ENCODE results near the gene PEX5.
"Not testable (repeated sequence)": the region's sequence is repeated elsewhere in the genome, so short reads cannot be mapped to it uniquely, and the experiment has no call there.

Gene PEX5

DNA sequence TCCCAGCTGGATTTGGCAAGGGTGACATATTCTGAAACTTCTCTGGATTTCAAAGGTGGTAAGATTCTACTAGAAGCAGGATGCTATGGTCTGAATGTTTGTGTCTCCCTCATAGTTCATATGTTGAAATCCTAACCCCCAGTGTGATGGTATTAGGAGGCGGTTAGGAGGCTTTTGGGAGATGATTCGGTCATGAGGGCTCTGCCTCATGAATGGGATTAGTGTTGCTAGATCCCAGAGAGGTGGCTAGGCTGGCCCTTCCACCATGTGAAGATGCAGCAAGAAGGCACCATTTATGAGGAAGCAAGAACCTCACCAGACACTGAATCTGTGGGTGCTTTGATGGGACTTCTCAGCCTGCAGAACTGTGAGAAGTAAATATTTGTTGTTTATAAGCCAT lies 11.0 kb upstream of the PEX5 start:
- TF ChIP-seq, protein P1, sequence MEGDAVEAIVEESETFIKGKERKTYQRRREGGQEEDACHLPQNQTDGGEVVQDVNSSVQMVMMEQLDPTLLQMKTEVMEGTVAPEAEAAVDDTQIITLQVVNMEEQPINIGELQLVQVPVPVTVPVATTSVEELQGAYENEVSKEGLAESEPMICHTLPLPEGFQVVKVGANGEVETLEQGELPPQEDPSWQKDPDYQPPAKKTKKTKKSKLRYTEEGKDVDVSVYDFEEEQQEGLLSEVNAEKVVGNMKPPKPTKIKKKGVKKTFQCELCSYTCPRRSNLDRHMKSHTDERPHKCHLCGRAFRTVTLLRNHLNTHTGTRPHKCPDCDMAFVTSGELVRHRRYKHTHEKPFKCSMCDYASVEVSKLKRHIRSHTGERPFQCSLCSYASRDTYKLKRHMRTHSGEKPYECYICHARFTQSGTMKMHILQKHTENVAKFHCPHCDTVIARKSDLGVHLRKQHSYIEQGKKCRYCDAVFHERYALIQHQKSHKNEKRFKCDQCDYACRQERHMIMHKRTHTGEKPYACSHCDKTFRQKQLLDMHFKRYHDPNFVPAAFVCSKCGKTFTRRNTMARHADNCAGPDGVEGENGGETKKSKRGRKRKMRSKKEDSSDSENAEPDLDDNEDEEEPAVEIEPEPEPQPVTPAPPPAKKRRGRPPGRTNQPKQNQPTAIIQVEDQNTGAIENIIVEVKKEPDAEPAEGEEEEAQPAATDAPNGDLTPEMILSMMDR (IDR thresholded peaks at IDR 0.05; ENCODE audit: low read depth, low read length), result no peak

DNA sequence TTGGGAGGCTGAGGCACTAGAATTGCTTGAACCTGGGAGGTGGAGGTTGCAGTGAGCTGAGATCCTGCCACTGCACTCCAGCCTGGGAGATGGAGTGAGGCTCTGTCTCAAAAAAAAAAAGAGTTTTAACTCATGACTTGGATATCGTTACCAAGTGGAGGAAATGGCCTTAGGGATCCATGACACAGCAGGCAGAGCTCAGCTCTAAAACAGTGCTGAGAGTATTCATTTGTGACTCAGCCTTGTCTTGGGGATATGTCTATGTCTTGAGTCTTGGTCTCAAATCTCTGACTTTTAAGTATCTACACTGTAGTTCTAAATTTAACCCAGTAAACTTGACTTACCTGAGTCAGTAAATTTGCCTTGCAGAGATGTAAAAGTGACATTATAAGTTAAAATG lies 8.8 kb upstream of the PEX5 start:
- Histone ChIP-seq H3K27ac (no peak overlapping the region), H3K36me3 (no peaks in the 10 kb centered on the region), H3K27me3 (ENCODE audit: insufficient read depth, low read depth, severe bottlenecking) (no peaks in the 10 kb centered on the region), H3K9me3 (ENCODE audit: severe bottlenecking) (peaks cover 2% of the 10 kb centered on the region), H3K4me3 (ENCODE audit: low read depth, low read length) (no peak overlapping the region)
- TF ChIP-seq, protein P1 (IDR thresholded peaks at IDR 0.05; ENCODE audit: low read depth, low read length), result no peak
- DNase-seq, result no peak

More for the DNA sequence above, 11.0 kb upstream of the PEX5 start:
- Histone ChIP-seq H3K36me3 (no peaks in the 10 kb centered on the region), H3K27me3 (ENCODE audit: insufficient read depth, low read depth, severe bottlenecking) (no peaks in the 10 kb centered on the region), H3K27ac (no peak overlapping the region), H3K4me3 (ENCODE audit: low read depth, low read length) (no peak overlapping the region), H3K9me3 (ENCODE audit: severe bottlenecking) (peaks cover 2% of the 10 kb centered on the region)
- DNase-seq, result no peak

DNA sequence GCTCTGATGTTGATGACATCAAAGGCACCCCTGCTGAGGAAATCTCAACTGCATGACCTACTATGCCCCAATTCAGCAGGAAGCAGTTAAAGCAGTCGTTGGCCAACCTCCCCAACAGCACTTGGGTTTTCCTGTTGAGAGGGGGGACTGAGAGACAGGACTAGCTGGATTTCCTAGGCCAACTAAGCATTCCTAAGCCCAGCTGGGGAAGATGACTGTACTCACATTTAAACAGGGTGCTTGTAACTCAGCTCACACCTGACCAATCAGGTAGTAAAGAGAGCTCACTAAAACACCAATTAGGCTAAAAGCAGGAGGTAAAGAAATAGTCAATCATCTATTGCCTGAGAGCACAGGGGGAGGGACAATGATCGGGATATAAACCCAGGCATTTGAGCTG lies 3.4 kb upstream of the PEX5 start:
- H3K27me3 ChIP-seq (ENCODE audit: insufficient read depth, low read depth, severe bottlenecking); H3K4me3 ChIP-seq (ENCODE audit: low read depth, low read length); H3K36me3 ChIP-seq; H3K9me3 ChIP-seq (ENCODE audit: severe bottlenecking); DNase-seq; H3K27ac ChIP-seq: not testable (repeated sequence)

DNA sequence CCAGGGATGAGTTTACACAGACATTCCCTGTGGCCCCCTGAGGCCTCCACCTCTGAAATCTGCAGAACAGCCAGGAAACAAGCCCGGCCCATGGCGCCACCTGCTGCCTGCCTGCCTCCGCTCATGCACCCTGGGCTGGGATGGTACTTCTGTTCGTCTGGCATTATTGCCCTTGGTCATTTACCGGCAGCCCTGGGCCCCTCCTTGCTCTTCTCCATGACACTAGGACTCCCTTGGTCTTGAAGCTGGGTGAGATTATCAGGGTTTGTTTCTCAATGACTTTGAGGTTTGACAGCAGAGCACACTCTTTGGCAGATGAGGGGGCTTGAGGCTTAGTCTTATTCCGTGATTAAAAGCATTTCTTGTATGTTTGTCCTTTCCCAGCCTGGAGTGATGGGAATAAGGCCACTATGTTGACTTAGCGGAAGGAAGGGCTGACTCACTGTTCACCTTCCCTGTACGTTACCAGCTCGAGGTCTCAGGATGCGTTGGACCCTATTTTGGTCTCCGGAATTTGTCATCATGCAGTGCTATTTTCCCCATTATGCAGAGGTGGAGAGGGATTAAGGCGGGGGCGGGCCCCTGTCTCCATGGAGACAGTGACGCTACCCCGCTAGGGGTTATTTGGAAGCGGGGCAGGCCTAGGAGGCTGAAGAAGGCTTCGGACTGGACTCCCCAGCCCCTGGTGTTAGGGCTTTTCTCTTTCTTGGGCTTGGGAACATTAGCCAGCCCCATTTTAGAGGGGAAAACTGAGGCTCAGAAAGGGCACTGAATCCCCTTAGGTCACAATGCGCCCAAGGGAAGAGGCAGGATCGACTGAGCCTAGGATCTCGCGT lies 706 bp upstream of the PEX5 start:
- H3K27ac ChIP-seq, result peak overlapping the region; percentile 73
- peaks cover 29% of the 10 kb centered on the region for H3K36me3 ChIP-seq
- TF ChIP-seq, protein P1 (IDR thresholded peaks at IDR 0.05; ENCODE audit: low read depth, low read length), result peak; percentile 90
- peak; percentile 89 for DNase-seq
- H3K27me3 ChIP-seq (ENCODE audit: insufficient read depth, low read depth, severe bottlenecking), result no peaks in the 10 kb centered on the region
- no peaks in the 10 kb centered on the region for H3K9me3 ChIP-seq (ENCODE audit: severe bottlenecking)
- peak overlapping the region; percentile 71 for H3K4me3 ChIP-seq (ENCODE audit: low read depth, low read length)

DNA sequence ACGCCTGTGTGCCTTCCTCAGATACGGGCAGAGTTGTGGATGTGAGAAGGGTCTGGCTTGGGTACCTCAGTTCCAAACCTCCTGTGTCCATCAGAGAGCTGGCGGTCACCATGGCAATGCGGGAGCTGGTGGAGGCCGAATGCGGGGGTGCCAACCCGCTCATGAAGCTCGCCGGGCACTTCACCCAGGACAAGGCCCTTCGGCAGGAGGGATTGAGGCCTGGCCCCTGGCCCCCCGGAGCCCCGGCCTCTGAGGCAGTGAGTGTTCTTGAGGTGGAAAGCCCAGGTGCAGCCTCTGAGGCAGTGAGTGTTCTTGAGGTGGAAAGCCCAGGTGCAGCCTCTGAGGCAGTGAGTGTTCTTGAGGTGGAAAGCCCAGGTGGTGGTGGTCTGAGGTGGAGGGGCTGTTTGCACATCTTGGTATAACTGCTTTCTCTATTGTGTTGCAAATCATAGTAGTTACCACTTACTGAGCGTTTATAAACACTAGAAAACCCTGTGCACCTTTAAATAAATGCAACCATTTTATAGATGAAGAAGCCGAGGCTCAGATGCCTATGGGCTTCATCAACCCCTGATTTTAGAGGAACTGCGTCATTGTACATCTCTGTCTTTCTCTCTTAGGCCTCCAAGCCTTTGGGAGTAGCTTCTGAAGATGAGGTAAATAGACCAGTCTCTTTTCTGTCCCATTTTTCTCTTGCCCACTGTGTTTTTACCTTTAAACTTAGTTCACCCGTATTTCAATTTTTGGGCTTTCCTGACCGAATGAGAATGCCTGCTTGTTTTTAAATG lies 976 bp downstream of the PEX5 start:
- TF ChIP-seq, protein P1 (IDR thresholded peaks at IDR 0.05; ENCODE audit: low read depth, low read length), result no peak

DNA sequence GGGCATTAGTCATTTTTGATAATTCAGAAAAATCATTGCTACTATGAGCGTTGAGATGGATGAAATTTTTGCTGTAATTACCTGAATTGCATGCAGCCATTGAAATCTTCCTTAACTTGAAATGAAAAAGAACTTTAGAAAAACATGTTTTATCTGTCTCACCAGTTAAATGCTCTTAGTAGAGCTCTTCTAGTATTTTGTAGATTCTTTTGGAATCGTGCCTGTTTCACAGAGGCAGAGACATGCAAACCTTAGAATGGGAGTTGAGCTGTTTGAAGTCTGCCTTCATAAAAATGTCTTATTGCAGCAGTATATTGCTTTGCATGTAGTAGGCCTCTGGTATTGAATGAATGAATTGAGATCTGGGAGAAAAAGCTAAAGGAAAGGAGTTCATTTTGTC lies 4.2 kb downstream of the PEX5 start:
- Histone ChIP-seq H3K9me3 (ENCODE audit: severe bottlenecking) (no peaks in the 10 kb centered on the region), H3K36me3 (peaks cover 42% of the 10 kb centered on the region), H3K27ac (no peak overlapping the region), H3K27me3 (ENCODE audit: insufficient read depth, low read depth, severe bottlenecking) (no peaks in the 10 kb centered on the region), H3K4me3 (ENCODE audit: low read depth, low read length) (no peak overlapping the region)
- TF ChIP-seq, protein P1 (IDR thresholded peaks at IDR 0.05; ENCODE audit: low read depth, low read length), result no peak
- DNase-seq, result no peak

More for the DNA sequence above, 976 bp downstream of the PEX5 start:
- Histone ChIP-seq H3K27me3 (ENCODE audit: insufficient read depth, low read depth, severe bottlenecking) (no peaks in the 10 kb centered on the region), H3K27ac (no peak overlapping the region; the same call in 1 of the 2 replicates), H3K4me3 (ENCODE audit: low read depth, low read length) (peak overlapping the region; percentile 61), H3K36me3 (peaks cover 36% of the 10 kb centered on the region), H3K9me3 (ENCODE audit: severe bottlenecking) (no peaks in the 10 kb centered on the region)
- DNase-seq, result peak; percentile 14

Measured in WERI-Rb-1 (cell line).